NCI-H2227 (cell line): Measurements from ENCODE around the gene SPSB2.
"Not testable (repeated sequence)": the region's sequence is repeated elsewhere in the genome, so short reads cannot be mapped to it uniquely, and the experiment has no call there.

Experiments
- DNase-seq: peaks from one replicate; lab custom pipeline; 2025; ENCODE audit not compliant: unreplicated experiment; lab: John Stamatoyannopoulos, UW

SPSB2 gene

GRCh38 chr12:6873094-6874014, at the start of gene SPSB2:
Gene SPSB2, minus strand, starts transcription at chr12:6873303. Its CDS starts 402 bp downstream, at chr12:6872901.
- peak; percentile 97 for DNase-seq

GRCh38 chr12:6921996-6922946, 49.2 kb upstream of the SPSB2 start:
- no peak for DNase-seq

GRCh38 chr12:6921539-6921938, 48.4 kb upstream of the SPSB2 start:
- DNase-seq: no peak

- DNase-seq: no peak
Measured at GRCh38 chr12:6919588-6919987, 46.5 kb upstream of the SPSB2 start.

- DNase-seq: no peak
Measured at GRCh38 chr12:6917491-6918231, 44.6 kb upstream of the SPSB2 start.

GRCh38 chr12:6916426-6917200, 43.5 kb upstream of the SPSB2 start:
- no peak for DNase-seq

GRCh38 chr12:6915789-6916285, 42.7 kb upstream of the SPSB2 start:
- DNase-seq: no peak

- peak; percentile 71 for DNase-seq
Measured at GRCh38 chr12:6914947-6915788, 42.1 kb upstream of the SPSB2 start.

GRCh38 chr12:6914246-6914946, 41.3 kb upstream of the SPSB2 start, which contains the start of gene ENO2:
Gene ENO2, plus strand, starts transcription at chr12:6914580. Its CDS starts 1,253 bp downstream, at chr12:6915833.
- DNase-seq: peak; percentile 78

- no peak for DNase-seq
Measured at GRCh38 chr12:6912164-6912935, 39.2 kb upstream of the SPSB2 start.

- DNase-seq: no peak
Measured at GRCh38 chr12:6909421-6910145, 36.5 kb upstream of the SPSB2 start.

- DNase-seq: not testable (repeated sequence)
Measured at GRCh38 chr12:6908141-6908540, 35.0 kb upstream of the SPSB2 start.

GRCh38 chr12:6905414-6906040, 32.4 kb upstream of the SPSB2 start:
- no peak for DNase-seq

- DNase-seq: peak; percentile 96
Measured at GRCh38 chr12:6904280-6905276, 31.5 kb upstream of the SPSB2 start, which contains the start of gene LRRC23. Gene LRRC23, plus strand, starts transcription at chr12:6904822. Its CDS starts 812 bp downstream, at chr12:6905634.

GRCh38 chr12:6903722-6904121, 30.6 kb upstream of the SPSB2 start:
- DNase-seq: no peak
